ENCODE measurements around the gene SOAT1.

- TF ChIP-seq CTCF (IDR thresholded peaks at IDR 0.05; ENCODE audit: insufficient read depth, low read depth, low read length): no peak
- no peak for TF ChIP-seq EZH2 (IDR thresholded peaks at IDR 0.05; ENCODE audit: insufficient read depth, low read length)
These were observed 78.6 kb downstream of the SOAT1 start for GRCh38 chr1:179372160-179372559.
